Lower leg skin (tissue), 4 donors: ENCODE data around the gene FIGN. TPM values are rescaled to one million over a fixed set of nuclear protein-coding genes. Genes with fewer than 3 reads are reported as not detected.

Experiments
- DNase-seq, 2 donors: peaks; one replicate each; pipeline ENCODE4 v3.0.0-alpha.2; 2019; ENCODE audit warnings: low spot score in 2 of 2
- H3K4me3 ChIP-seq: fragments of 200-600 bp; sonication (generic); 2 replicates; pipeline ENCODE4 v1.5.1; 2017; ENCODE audit warnings: mild to moderate bottlenecking, low read depth; ENCODE audit not compliant: poor library complexity, severe bottlenecking
- POLR2A ChIP-seq, 2 donors: fragments of 450-650 bp; IDR thresholded peaks; one replicate each; pipeline ENCODE4 v1.6.1; 2016 to 2017; ENCODE audit warnings: antibody characterized with exemption in 2 of 2, mild to moderate bottlenecking in 1 of 2, moderate library complexity in 1 of 2
- WGBS, 2 donors: methylation state at CpG; one replicate each; pipeline ENCODE4 v1.1.5; 2018; 5-methylcytosine and 5-hydroxymethylcytosine counted together
- intact Hi-C: fragments of 100-400 bp; cut with DNase I; formaldehyde crosslinking; loops from one replicate; pipeline ENCODE4 v1.15.0; 2023; ENCODE audit warnings: low total_unique reads
- total RNA-seq, 4 donors: library from RNA; depleted of rRNA; stranded (reverse); fragments of >200 nt; gene quantifications; one replicate each; pipeline ENCODE4 v1.1.0, GENCODE V29; 2016
- TF ChIP-seq, protein P1 (sequence below), 3 donors: fragments of 450-650 bp; IDR thresholded peaks; one replicate each; pipeline ENCODE4 v1.5.1; 2016; ENCODE audit warnings: antibody characterized with exemption in 3 of 3, mild to moderate bottlenecking in 3 of 3, moderate library complexity in 2 of 3

The FIGN gene
- total RNA-seq, 4 donors from 2014 or later, result 0.88 to 1.8 (median 1.1) TPM

GRCh38 chr2:163553601-163554000 is 182.2 kb downstream of the FIGN start:
- H3K4me3 ChIP-seq, result no peak overlapping the region
- DNase-seq, result no peak
- intact Hi-C loops, result no loop called here
- TF ChIP-seq POLR2A (IDR thresholded peaks at IDR 0.05), result no peak
- TF ChIP-seq, protein P1, sequence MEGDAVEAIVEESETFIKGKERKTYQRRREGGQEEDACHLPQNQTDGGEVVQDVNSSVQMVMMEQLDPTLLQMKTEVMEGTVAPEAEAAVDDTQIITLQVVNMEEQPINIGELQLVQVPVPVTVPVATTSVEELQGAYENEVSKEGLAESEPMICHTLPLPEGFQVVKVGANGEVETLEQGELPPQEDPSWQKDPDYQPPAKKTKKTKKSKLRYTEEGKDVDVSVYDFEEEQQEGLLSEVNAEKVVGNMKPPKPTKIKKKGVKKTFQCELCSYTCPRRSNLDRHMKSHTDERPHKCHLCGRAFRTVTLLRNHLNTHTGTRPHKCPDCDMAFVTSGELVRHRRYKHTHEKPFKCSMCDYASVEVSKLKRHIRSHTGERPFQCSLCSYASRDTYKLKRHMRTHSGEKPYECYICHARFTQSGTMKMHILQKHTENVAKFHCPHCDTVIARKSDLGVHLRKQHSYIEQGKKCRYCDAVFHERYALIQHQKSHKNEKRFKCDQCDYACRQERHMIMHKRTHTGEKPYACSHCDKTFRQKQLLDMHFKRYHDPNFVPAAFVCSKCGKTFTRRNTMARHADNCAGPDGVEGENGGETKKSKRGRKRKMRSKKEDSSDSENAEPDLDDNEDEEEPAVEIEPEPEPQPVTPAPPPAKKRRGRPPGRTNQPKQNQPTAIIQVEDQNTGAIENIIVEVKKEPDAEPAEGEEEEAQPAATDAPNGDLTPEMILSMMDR (IDR thresholded peaks at IDR 0.05), result no peak

DNA sequence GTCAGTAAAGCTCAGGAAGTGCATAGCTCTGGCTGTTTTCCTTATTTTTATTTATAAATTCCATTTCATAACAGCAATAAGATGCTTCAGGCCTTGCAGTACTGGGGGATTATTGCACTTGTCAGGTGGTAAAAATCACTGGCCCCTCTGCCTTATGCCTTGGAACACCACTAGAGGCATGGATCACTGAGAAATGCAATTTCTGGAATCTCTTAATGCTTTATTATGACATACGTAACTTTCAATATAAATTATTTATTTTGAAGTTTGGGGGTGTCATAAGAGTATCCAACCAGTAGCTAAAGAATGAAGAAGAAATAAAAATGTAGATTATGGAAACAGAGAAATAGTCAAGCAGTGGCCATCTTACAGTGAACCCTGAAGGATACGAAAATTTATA is 183.1 kb downstream of the FIGN start:
- TF ChIP-seq, protein P1 (IDR thresholded peaks at IDR 0.05), result no peak
- no peak for TF ChIP-seq POLR2A (IDR thresholded peaks at IDR 0.05)
- WGBS, 2 donors, result 86 to 88% methylated on average over 2 of the region's 2 CpGs
- no peak for DNase-seq
- intact Hi-C loops, result no loop called here
- H3K4me3 ChIP-seq, result no peak overlapping the region

DNA sequence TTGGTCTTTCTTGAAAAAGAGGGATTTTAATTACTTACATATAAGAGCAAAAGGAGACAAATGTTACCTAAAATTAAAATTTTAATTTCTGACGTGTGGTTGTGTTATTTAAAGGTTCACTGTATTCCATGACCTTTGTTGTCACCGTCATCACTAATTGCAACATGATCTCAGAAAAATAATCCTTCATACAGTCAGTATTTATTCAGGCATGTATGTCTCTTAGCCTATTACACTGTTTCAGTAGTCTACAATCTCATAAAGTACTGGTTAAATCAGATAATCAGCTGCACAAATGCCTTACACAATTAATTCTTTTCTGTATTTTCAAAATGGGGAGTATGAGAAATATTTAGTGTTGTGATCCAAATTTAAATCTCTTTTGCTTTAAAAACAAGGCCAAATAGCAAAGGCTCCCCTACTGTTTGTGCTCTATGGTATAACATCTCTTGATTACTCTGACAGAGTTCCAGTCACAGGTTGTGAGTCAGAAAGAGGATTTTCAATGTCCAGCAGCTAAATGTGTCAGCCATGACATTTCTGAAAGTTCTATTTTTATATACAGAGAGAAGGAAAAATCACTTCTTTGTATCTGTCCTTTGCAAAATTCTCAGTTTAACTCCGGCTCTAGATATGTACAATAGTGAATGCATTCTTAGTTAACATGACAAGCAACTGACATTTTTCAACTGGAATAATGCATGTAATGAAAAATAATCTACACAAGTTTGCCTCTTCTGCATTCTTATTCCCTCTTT is 184.0 kb downstream of the FIGN start:
- TF ChIP-seq, protein P1 (IDR thresholded peaks at IDR 0.05), result no peak
- no peak for TF ChIP-seq POLR2A (IDR thresholded peaks at IDR 0.05)
- H3K4me3 ChIP-seq, result no peak overlapping the region
- WGBS, 2 donors, result 76 to 83% methylated on average over 3 of the region's 3 CpGs
- DNase-seq, result no peak
- intact Hi-C loops, result no loop called here

GRCh38 chr2:163548970-163549369 is 186.8 kb downstream of the FIGN start:
- 92 to 93% methylated on average over 3 of the region's 3 CpGs for WGBS, 2 donors
- H3K4me3 ChIP-seq, result no peak overlapping the region
- no peak for DNase-seq
- intact Hi-C loops, result no loop called here
- TF ChIP-seq, protein P1 (IDR thresholded peaks at IDR 0.05), result no peak
- no peak for TF ChIP-seq POLR2A (IDR thresholded peaks at IDR 0.05)
